GM19099 (cell line): ENCODE measurements around the gene CREG1.

Experiments
- POLR2A ChIP-seq: IDR thresholded peaks from 3 replicates; pipeline ENCODE4 v1.6.1; 2011; ENCODE audit warnings: low read depth; ENCODE audit not compliant: insufficient read length; ENCODE audit errors: extremely low read depth

Gene CREG1

GRCh38 chr1:167503626-167504466, 49.7 kb downstream of the CREG1 start:
- TF ChIP-seq POLR2A = no peak

GRCh38 chr1:167502719-167503462, 50.7 kb downstream of the CREG1 start:
- no peak for TF ChIP-seq POLR2A

DNA sequence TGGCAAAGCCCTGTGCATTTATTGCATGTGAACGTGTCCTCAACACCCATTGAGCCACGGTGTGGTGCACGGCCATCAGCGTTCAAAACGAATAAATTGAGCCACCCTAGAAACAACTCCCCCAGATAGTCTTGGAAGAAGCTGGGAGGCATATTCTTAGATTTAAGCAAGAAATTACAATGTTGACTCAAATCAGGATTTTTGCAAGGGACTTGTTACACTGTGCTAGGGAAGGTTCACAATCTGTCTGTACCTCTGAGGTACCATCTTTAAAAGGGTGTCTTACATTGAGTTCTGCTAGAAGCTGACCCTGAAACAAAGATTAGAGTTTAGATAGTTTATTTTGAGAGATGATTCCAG, 51.4 kb downstream of the CREG1 start:
- TF ChIP-seq POLR2A = no peak

DNA sequence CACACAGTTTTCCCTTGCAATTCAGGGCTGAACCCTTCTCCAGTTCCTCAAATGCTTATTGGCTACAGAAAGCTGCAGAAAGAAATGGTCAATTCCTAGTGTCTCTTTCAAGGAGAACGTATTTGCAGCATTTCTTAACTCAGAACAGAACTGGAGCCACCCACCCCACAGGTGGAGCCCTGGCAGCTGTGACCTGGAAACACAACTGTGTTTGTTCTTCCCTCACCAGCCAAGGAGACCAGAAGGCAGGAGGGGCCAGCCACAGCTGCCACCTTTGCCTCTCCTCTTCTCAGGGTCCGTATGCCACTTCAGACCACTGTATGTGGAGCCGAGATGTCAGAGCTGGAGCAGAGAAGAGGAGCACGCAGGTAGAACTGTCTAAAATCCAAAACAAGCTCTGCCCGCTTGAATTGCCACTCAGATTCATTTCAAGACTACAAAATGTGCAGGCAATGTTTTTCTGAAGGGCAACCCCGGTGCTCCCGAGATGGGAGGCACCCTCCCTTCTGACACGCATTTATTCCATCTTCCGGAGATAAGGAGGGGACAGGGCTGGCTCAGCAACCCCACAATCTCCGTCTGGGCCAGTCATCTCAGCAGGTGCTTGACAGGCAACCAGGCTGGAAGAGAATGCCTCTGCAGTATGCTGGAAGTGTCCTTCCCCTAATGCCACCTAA, 51.9 kb downstream of the CREG1 start:
- TF ChIP-seq POLR2A = no peak

GRCh38 chr1:167500283-167500860, 53.2 kb downstream of the CREG1 start:
- no peak for TF ChIP-seq POLR2A

DNA sequence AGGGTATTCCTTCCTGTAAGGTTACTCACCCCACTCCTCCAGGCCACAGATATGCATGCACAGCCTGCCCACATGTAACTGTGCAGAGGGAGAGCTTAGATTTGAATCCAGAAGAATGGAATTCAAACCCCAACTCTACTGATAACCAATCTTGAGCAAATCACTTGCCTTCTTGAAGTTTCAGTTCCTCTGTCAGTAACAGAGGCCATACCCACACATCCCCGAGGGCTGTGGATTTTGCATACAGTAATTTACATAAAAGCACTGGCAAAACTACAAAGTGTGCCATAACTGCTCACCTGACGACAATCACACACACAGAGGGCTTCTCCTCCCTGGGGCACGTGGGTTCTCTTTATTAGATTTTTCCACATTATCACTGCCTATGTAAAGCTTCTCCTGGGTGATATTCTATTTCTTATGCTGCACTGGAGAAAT, 53.9 kb downstream of the CREG1 start:
- TF ChIP-seq POLR2A = no peak

- no peak for TF ChIP-seq POLR2A
Observed at GRCh38 chr1:167499106-167499505, 54.5 kb downstream of the CREG1 start.

DNA sequence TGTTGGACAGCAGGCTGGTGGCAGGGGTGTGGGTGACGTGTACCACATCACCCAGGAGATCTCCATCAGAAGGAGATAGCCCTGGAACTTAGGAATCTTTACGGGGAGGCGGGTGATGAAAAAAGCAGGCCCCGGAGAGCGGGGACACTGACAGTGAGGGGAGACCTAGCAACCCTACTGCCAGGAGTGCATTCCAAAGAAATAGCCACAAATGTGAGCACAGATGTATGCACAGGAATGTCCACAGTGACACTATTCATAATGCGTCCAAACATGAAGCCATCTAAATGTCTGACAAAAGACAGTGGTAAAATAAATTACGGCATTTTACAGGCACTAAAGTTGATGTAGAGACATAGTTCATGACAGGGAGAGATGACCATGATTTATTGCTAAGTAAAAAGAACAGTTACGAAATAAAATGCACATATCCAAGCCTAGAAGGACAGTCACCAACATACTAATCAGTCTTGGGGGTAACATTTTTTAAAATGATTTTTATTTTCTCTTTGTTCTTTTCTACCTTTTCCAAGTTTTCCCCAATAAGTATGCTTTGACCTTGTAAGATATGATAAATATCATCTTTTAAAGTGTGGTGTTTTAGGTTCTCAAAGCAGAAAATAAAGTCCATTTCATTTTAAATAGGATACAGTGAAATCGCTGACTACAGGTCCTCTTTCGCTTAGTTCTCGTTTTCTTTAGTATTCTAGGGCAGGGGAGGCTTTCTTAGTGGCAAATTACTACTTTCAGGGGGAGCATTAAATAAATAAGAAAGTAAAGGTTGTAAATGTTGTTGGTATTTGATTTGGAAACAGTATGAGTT, 56.6 kb downstream of the CREG1 start:
- TF ChIP-seq POLR2A = no peak

- TF ChIP-seq POLR2A = no peak
Observed at GRCh38 chr1:167493372-167493771, 60.2 kb downstream of the CREG1 start.

- TF ChIP-seq POLR2A = no peak
Observed at GRCh38 chr1:167492481-167492910, 61.1 kb downstream of the CREG1 start.

- TF ChIP-seq POLR2A = no peak
Observed at GRCh38 chr1:167491586-167492461, 61.7 kb downstream of the CREG1 start.
